HG03520 (cell line): ENCODE results near the gene DYNLRB1.

ENCODE experiments used
- ATAC-seq: cut with Tn5 transposase; IDR thresholded peaks from one replicate; pipeline ENCODE4 v1.9.1; 2021; ENCODE audit warnings: mild to moderate bottlenecking, moderate library complexity; ENCODE audit not compliant: unreplicated experiment

The DYNLRB1 gene

GRCh38 chr20:34553366-34553867, 37.2 kb downstream of the DYNLRB1 start:
- no peak for ATAC-seq

- ATAC-seq = no peak
Observed at GRCh38 chr20:34557936-34558319, 41.7 kb downstream of the DYNLRB1 start.

GRCh38 chr20:34558320-34559218, 42.3 kb downstream of the DYNLRB1 start, which contains the start of gene MAP1LC3A:
Gene MAP1LC3A (plus strand): TSS chr20:34558718. CDS start chr20:34558869, 151 bp downstream.
- peak; percentile 52 for ATAC-seq

GRCh38 chr20:34559311-34560140, 43.3 kb downstream of the DYNLRB1 start:
- no peak for ATAC-seq

GRCh38 chr20:34560141-34560523, 43.9 kb downstream of the DYNLRB1 start:
- no peak for ATAC-seq

- no peak for ATAC-seq
Observed at GRCh38 chr20:34560614-34561013, 44.4 kb downstream of the DYNLRB1 start.

GRCh38 chr20:34561661-34562060, 45.4 kb downstream of the DYNLRB1 start:
- no peak for ATAC-seq

- no peak for ATAC-seq
Observed at GRCh38 chr20:34562641-34563040, 46.4 kb downstream of the DYNLRB1 start.

GRCh38 chr20:34564833-34565232, 48.6 kb downstream of the DYNLRB1 start:
- ATAC-seq = no peak

GRCh38 chr20:34566978-34567891, 51.0 kb downstream of the DYNLRB1 start:
- no peak for ATAC-seq

GRCh38 chr20:34567892-34568865, 52.0 kb downstream of the DYNLRB1 start:
- no peak for ATAC-seq

- ATAC-seq = no peak
Observed at GRCh38 chr20:34569598-34569997, 53.4 kb downstream of the DYNLRB1 start.

GRCh38 chr20:34570859-34571306, 54.7 kb downstream of the DYNLRB1 start:
- ATAC-seq = no peak

- no peak for ATAC-seq
Observed at GRCh38 chr20:34571753-34572152, 55.5 kb downstream of the DYNLRB1 start.

GRCh38 chr20:34573541-34574300, 57.5 kb downstream of the DYNLRB1 start:
- no peak for ATAC-seq

GRCh38 chr20:34574426-34574825, 58.2 kb downstream of the DYNLRB1 start:
- ATAC-seq = no peak

GRCh38 chr20:34574861-34575260, 58.6 kb downstream of the DYNLRB1 start:
- no peak for ATAC-seq

GRCh38 chr20:34575271-34575670, 59.0 kb downstream of the DYNLRB1 start:
- ATAC-seq = no peak

- ATAC-seq = no peak
Observed at GRCh38 chr20:34575756-34576155, 59.5 kb downstream of the DYNLRB1 start.
